ENCODE results near the gene BPIFB1.

DNA sequence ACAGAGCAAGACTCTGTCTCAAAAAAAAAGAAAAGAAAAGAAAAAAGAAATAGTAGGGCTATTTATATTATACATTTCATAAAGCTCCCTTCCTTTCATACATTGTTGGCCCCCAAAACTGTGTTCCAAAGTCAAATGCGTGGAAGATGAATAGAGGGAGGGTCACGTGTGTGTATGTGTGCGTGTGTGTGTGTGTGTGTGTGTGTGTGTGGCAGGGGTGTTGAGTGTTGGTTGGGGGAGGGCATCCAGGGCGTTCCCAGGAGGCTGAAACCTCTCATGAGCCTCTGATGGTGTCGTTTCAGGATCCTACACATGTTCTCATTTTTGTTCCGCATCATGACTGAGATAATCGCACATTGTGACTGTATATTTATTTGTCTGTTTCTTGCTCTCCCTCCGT, 7.8 kb upstream of the BPIFB1 start:
- no peak for TF ChIP-seq CTCF (IDR thresholded peaks at IDR 0.05)
- TF ChIP-seq POLR2A (IDR thresholded peaks at IDR 0.05), result no peak

Data from thyroid gland (tissue), 4 donors.